SK-N-DZ (cell line): ENCODE results near the gene RANGAP1.
A peak's percentile ranks its signal among the peaks of the same experiment; 100 is the strongest.
"Not testable (repeated sequence)": the region's sequence is repeated elsewhere in the genome, so short reads cannot be mapped to it uniquely, and the experiment has no call there.

Source experiments
- DNase-seq: peaks from one replicate; pipeline ENCODE4 v3.0.0-alpha.2; 2015; ENCODE audit warnings: low spot score

RANGAP1 gene

GRCh38 chr22:41301085-41302020, 15.4 kb upstream of the RANGAP1 start, which contains the start of gene ZC3H7B:
Gene ZC3H7B, plus strand, starts transcription at chr22:41301525. Its CDS starts 19,136 bp downstream, at chr22:41320661.
- peak; percentile 83 for DNase-seq

GRCh38 chr22:41300661-41301060, 14.7 kb upstream of the RANGAP1 start:
- no peak for DNase-seq

- no peak for DNase-seq
Observed at GRCh38 chr22:41296826-41297667, 11.1 kb upstream of the RANGAP1 start.

- DNase-seq: not testable (repeated sequence)
Observed at GRCh38 chr22:41294816-41295215, 8.8 kb upstream of the RANGAP1 start.

GRCh38 chr22:41290262-41291221, 4.6 kb upstream of the RANGAP1 start:
- no peak for DNase-seq

- no peak for DNase-seq
Observed at GRCh38 chr22:41289671-41290070, 3.7 kb upstream of the RANGAP1 start.

GRCh38 chr22:41288245-41288946, 2.4 kb upstream of the RANGAP1 start:
- peak; percentile 57 for DNase-seq

GRCh38 chr22:41286639-41287091, 678 bp upstream of the RANGAP1 start:
- no peak for DNase-seq

GRCh38 chr22:41285441-41285819, 557 bp downstream of the RANGAP1 start:
- DNase-seq: peak; percentile 50

- no peak for DNase-seq
Observed at GRCh38 chr22:41284465-41284864, 1.5 kb downstream of the RANGAP1 start.

GRCh38 chr22:41280854-41281253, 5.1 kb downstream of the RANGAP1 start:
- no peak for DNase-seq

- DNase-seq: no peak
Observed at GRCh38 chr22:41280065-41280464, 5.9 kb downstream of the RANGAP1 start.

- no peak for DNase-seq
Observed at GRCh38 chr22:41274856-41275255, 11.1 kb downstream of the RANGAP1 start.

GRCh38 chr22:41273128-41273527, 12.9 kb downstream of the RANGAP1 start:
- DNase-seq: no peak

GRCh38 chr22:41271787-41272186, 14.2 kb downstream of the RANGAP1 start:
- DNase-seq: no peak

GRCh38 chr22:41267958-41268357, 18.0 kb downstream of the RANGAP1 start:
- no peak for DNase-seq

GRCh38 chr22:41264408-41264941, 21.5 kb downstream of the RANGAP1 start:
- DNase-seq: no peak

GRCh38 chr22:41263704-41264103, 22.3 kb downstream of the RANGAP1 start:
- DNase-seq: no peak

- no peak for DNase-seq
Observed at GRCh38 chr22:41262250-41262765, 23.7 kb downstream of the RANGAP1 start.
